Memory B cell (primary cell): Measurements from ENCODE around the gene RPH3AL.

Experiments used
- ATAC-seq: fragments of 150-1000 bp; cut with Tn5 transposase; 2 replicates; pipeline ENCODE4 v1.10.0; 2021; ENCODE audit warnings: low read depth, mild to moderate bottlenecking, moderate library complexity
- DNase-seq, 2 donors: peaks; one replicate each; pipeline ENCODE4 v3.0.0; 2022; ENCODE audit warnings: low spot score in 2 of 2
- H3K27ac Mint-ChIP-seq: one replicate; pipeline ENCODE4 v1.8.0; 2022; ENCODE audit warnings: mild to moderate bottlenecking, moderate library complexity, mixed read lengths
- H3K27me3 Mint-ChIP-seq: one replicate; pipeline ENCODE4 v1.8.0; 2022; ENCODE audit warnings: mixed read lengths
- H3K36me3 Mint-ChIP-seq: one replicate; pipeline ENCODE4 v1.8.0; 2022; ENCODE audit warnings: mild to moderate bottlenecking, mixed read lengths
- H3K4me1 Mint-ChIP-seq: one replicate; pipeline ENCODE4 v1.8.0; 2022; ENCODE audit warnings: mixed read lengths
- H3K4me3 Mint-ChIP-seq: one replicate; pipeline ENCODE4 v1.8.0; 2022; ENCODE audit warnings: mild to moderate bottlenecking, moderate library complexity, mixed read lengths
- H3K9me3 Mint-ChIP-seq: one replicate; pipeline ENCODE4 v1.8.0; 2022; ENCODE audit warnings: mixed read lengths

RPH3AL gene

DNA sequence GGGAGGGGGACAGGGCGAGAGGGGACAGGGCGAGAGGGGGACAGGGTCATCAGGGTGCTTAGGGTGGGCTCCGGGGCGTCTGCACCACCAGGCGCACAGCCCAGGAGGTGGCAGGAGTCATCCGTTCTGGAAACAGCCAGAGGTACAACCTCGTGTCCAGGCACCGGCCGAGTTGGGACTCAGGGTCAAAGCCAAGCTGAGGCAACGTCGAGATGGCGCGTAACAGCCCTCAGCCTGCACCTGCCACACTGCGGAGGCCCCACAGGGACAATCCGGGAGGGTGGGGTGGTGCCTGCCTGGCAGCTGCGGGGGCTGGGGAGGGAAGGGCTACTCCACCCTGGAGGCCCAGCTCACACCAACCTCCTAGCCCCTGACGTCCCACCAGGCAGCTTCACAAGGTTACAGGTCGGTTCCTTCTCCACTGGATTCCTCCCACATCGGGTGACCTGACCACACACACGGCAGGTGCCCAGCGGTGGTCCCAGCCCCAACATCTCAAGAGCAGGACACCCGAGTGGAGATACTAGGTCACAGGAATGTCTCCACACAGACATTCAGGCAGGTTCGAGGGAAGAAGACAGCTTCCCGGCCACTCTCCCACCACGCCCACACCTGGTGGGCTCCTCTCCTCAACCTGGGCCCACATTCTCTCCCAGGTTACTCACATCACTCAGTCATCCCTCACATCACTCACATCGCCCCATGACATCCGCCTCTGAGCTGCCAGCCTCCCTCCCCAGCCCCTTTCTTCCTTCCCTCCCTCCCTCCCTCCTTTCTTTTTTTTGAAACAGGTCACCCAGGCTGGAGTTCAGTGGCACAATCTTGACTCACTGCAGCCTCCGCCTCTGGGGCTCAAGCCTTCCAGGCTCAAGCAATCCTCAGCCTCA, 47.3 kb downstream of the RPH3AL start:
- H3K4me1 Mint-ChIP-seq, result peaks cover 5% of the 10 kb centered on the region
- no peak overlapping the region for H3K4me3 Mint-ChIP-seq
- no peaks in the 10 kb centered on the region for H3K9me3 Mint-ChIP-seq
- H3K36me3 Mint-ChIP-seq, result peaks cover 1% of the 10 kb centered on the region
- H3K27ac Mint-ChIP-seq, result no peak overlapping the region
- no peaks in the 10 kb centered on the region for H3K27me3 Mint-ChIP-seq
- ATAC-seq, result no peak
- DNase-seq, result no peak

DNA sequence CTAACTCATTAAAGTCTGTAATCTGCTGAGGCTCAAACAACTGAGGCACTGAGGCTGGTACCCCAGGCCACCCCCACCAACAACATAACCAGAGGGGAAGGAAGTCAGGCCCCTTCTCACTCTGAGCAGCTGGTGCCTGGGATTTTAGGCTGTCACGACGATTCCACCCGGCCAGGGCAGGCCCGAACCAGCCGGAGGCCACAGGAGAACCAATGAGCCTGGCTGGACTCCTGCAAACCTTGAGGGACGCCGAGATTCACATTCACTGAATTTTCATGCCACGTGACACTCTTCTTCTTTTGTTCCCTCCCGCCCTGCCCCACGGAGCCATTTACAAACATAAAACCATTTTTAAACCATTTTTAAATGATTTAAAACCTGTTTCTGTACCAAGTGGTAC, 48.1 kb downstream of the RPH3AL start:
- peaks cover 1% of the 10 kb centered on the region for H3K36me3 Mint-ChIP-seq
- H3K4me3 Mint-ChIP-seq, result no peak overlapping the region
- H3K27ac Mint-ChIP-seq, result no peak overlapping the region
- DNase-seq (no peak), ATAC-seq (no peak)
- H3K27me3 Mint-ChIP-seq, result no peaks in the 10 kb centered on the region
- peaks cover 5% of the 10 kb centered on the region for H3K4me1 Mint-ChIP-seq
- no peaks in the 10 kb centered on the region for H3K9me3 Mint-ChIP-seq

DNA sequence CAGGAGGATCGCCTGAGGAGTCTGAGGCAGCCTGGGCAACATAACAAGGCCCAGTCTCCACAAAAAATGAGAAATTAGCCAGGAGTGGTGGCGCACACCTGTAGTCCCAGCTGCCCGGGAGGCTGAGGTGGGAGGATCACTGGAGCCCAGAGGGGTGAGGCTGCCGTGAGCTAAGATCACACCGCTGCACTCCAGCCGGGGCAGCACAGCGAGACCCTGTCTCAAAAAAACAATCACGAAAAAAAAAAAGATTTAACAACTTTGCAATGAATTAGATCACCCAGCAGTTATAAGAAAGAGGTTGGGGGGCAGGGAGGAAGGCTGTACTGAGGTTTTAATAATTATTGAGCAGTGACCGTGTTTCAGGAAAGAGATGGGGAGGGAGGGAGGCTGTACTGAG, 49.4 kb downstream of the RPH3AL start:
- Mint-ChIP-seq H3K9me3 (no peaks in the 10 kb centered on the region), H3K27me3 (no peaks in the 10 kb centered on the region), H3K27ac (no peak overlapping the region), H3K4me3 (no peak overlapping the region), H3K36me3 (peaks cover 1% of the 10 kb centered on the region), H3K4me1 (peaks cover 5% of the 10 kb centered on the region)
- ATAC-seq, result no peak
- DNase-seq, result no peak

DNA sequence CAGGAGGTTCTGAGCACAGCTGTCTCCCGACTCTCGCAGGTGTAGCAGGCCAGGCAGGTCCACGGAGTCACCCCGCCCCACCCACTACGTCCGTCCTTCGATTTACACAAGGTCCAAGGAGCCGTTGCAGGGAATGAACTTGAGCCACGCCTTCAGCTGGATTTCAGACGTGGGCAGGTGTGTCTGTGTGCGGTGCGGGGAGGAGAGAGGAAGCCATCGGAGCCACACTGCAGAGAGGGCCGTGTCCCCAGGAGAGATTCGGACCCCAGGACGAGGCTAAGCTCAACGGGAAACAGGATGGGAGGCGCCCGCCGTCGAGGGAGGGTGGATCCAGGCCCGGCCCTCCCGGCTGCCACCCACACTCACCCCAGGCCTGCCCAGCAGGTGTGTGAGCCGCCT, 50.3 kb downstream of the RPH3AL start:
- H3K4me1 Mint-ChIP-seq, result peaks cover under 1% of the 10 kb centered on the region
- H3K4me3 Mint-ChIP-seq, result no peak overlapping the region
- H3K9me3 Mint-ChIP-seq, result no peaks in the 10 kb centered on the region
- no peak for DNase-seq
- no peaks in the 10 kb centered on the region for H3K27me3 Mint-ChIP-seq
- H3K27ac Mint-ChIP-seq, result no peak overlapping the region
- peaks cover 1% of the 10 kb centered on the region for H3K36me3 Mint-ChIP-seq
- no peak for ATAC-seq

DNA sequence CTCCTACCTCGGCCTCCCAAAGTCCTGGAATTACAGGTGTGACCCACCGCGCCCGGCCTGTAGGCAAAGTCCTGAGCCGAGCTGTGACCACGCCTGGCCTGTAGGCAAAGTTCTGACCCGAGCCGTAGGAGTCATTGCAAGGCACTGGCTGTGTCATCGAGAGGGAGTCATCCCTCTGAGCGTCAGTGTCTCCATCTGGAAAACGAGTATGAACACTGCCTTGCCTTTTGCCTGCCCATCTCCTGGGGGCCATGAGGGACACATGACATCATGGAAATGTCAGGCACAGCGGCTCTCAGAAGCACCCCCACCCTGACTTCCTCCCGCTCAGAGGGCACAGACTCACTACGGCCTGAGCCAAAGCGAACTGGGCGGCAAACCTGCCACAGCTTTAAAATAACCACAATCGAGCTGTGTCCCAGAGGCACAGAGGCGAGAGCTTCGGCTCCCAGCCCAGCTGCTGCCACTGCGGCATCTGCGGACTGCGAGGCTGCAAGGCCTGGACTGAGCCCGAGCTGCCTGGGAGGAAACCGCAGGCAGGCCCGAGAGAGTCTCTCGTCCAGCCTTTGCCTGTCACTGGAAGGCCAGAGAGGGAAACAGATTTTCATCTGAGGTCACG, 50.8 kb downstream of the RPH3AL start:
- Mint-ChIP-seq H3K36me3 (peaks cover 1% of the 10 kb centered on the region), H3K27me3 (no peaks in the 10 kb centered on the region), H3K4me1 (no peaks in the 10 kb centered on the region), H3K9me3 (no peaks in the 10 kb centered on the region), H3K27ac (no peak overlapping the region), H3K4me3 (no peak overlapping the region)
- DNase-seq (no peak), ATAC-seq (no peak)

DNA sequence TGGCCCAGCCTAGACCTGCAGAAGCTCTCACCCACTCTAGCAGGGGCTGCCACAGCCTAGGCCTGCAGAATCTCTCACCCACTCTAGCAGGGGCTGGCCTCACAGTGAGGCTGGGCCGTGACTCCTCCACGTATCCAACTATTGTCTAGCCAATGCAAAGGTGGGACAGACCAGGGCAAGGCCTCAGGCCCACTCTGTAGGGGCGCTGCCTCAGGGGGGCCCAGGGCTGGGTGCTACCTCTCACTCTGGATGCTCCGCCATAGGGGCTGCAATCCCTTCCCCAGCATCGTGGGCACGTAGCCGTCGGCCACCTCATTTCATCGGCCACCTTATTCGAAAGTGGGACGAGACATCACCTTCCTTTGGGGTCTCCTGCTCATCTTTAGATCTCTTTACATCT, 51.7 kb downstream of the RPH3AL start:
- Mint-ChIP-seq H3K4me3 (no peak overlapping the region), H3K36me3 (peaks cover 2% of the 10 kb centered on the region), H3K4me1 (no peaks in the 10 kb centered on the region), H3K27ac (no peak overlapping the region), H3K27me3 (no peaks in the 10 kb centered on the region), H3K9me3 (no peaks in the 10 kb centered on the region)
- DNase-seq (no peak), ATAC-seq (no peak)

DNA sequence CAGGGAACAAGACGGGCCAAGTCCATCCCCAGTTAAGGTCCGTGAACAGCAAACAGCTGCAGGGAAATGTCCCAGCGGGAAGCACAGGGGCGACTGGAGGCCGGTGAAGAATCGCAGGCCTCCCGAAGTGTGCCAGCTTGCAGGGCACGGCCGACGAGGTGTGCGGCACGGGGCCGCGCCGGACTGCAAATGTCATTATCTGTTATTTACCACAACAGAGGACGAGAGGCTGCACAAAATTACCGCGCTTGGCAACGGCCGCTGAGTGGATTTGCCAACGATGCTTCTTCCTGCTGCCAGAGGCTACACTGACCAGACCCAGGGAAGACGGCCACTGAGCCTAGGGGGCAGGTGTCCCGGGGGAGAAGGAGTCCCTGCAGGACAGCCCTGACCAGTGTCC, 53.1 kb downstream of the RPH3AL start:
- Mint-ChIP-seq H3K4me1 (no peaks in the 10 kb centered on the region), H3K36me3 (peaks cover 8% of the 10 kb centered on the region), H3K9me3 (no peaks in the 10 kb centered on the region), H3K27me3 (peaks cover 10% of the 10 kb centered on the region), H3K4me3 (no peak overlapping the region), H3K27ac (no peak overlapping the region)
- ATAC-seq (no peak), DNase-seq (no peak)

DNA sequence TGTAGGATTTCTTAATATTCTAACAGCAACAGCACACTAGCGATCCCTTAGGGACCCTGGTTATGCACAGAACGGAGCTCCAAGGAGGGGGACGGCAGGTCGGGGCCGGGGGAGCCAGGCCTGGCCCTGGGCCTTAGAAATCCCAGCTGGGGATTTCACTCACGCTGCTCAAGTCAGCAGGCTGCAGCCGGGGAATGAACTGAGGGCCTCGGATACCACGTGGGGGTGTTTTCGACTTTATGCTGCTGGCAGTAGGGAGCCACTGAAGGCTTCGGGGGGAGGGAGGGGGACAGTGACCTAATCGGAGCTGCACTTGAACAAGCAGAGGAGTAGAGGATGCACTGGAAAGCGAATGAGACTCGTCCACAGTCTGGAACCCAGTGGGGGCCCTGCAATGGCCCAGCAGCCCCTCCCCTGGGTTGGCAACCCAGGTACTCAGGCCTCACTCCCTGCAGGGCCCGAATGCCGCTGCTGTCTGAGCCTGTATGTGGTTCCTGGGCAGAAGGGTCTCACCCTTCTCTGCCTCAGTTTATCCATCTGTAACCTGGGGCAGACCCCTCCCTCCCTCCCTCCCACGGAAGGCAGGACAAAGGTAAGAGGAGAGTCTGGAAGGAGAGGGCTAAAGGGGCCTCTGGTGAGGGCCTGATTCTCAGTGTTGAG, 53.7 kb downstream of the RPH3AL start:
- Mint-ChIP-seq H3K36me3 (peaks cover 12% of the 10 kb centered on the region), H3K27ac (no peak overlapping the region), H3K4me3 (no peak overlapping the region), H3K4me1 (no peaks in the 10 kb centered on the region), H3K27me3 (peaks cover 14% of the 10 kb centered on the region), H3K9me3 (no peaks in the 10 kb centered on the region)
- ATAC-seq, result no peak
- no peak for DNase-seq

DNA sequence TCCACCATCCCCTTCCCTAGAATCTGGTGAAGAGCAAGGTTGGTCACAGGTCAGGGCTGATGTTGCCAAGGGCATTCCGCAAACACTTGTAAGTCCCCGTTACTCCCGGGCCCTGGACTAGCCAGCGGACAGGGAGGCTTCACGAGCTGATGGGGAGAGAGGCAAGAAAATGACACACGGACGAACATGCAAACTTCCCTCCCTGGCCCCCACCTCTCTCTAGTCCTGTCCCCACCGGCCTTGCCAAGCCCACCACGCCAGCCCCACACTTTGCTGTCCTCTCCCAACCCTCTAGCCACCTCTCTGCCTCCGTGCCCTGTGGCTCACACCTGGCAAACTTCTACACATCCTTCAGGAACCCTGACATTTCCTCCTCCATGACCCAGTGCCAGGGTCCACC, 54.8 kb downstream of the RPH3AL start:
- Mint-ChIP-seq H3K9me3 (no peaks in the 10 kb centered on the region), H3K4me3 (no peak overlapping the region), H3K27me3 (peaks cover 19% of the 10 kb centered on the region), H3K4me1 (peaks cover 2% of the 10 kb centered on the region), H3K27ac (no peak overlapping the region), H3K36me3 (peaks cover 13% of the 10 kb centered on the region)
- no peak for DNase-seq
- ATAC-seq, result no peak

DNA sequence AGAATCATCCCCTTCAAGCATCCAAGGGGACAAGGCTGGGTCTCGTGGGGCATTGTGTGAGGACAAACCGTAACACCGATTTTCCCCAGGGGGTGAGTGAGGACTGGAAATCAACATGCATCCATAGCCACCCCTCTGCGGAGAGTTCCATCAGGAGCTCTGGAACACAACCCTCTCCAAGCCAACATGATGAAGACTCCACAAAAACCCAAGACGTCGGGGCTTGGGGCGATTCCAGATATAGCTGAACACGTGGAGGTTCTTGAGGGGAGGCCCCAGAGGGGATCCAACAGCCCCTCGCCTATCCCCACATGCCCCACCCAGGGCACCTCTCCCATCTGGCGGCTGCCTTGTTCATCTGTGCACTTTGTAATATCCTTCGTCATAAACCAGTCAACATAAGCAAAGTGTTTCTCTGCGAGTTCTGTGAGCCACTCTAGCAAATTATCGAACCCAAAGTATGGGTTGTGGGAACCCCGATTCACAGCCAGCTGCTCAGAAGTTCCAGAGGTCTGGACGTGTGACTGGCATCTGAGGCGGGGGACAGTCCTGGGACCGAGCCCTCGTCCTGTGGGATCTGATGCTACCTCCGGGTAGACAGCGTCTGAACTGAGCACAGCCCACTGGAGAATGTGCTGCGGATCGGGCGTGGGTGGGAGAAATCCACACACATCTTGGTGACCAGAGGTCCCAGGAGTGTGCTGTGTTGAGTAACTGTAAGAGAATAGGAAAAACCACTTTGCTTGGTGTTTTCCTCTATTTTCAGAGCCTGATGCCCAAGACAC, 55.5 kb downstream of the RPH3AL start:
- Mint-ChIP-seq H3K27me3 (peaks cover 19% of the 10 kb centered on the region), H3K27ac (no peak overlapping the region), H3K9me3 (no peaks in the 10 kb centered on the region), H3K4me3 (no peak overlapping the region), H3K36me3 (peaks cover 12% of the 10 kb centered on the region), H3K4me1 (peaks cover 2% of the 10 kb centered on the region)
- no peak for ATAC-seq
- no peak for DNase-seq

DNA sequence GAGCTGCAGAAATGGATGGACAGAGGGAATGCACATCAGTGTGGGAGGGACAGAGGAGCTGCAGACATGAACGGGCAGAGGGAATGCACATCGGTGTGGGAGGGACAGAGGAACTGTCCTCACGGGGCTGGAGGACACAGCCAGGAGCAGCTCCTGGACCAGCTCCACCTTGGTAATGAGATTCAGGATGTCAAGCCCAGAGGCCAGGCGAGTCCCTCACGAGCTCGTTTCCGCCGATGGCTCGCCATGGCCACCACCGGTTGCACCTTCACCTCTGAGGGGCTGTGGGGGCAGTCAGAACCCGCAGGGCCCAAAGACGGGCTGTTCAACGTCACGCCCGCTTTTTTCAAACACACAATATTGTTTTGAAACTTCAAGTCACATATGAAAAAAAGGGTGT, 56.2 kb downstream of the RPH3AL start:
- no peak overlapping the region for H3K4me3 Mint-ChIP-seq
- H3K4me1 Mint-ChIP-seq, result peaks cover 2% of the 10 kb centered on the region
- no peak overlapping the region for H3K27ac Mint-ChIP-seq
- peaks cover 12% of the 10 kb centered on the region for H3K36me3 Mint-ChIP-seq
- no peak for ATAC-seq
- H3K27me3 Mint-ChIP-seq, result peaks cover 19% of the 10 kb centered on the region
- H3K9me3 Mint-ChIP-seq, result no peaks in the 10 kb centered on the region
- no peak for DNase-seq

DNA sequence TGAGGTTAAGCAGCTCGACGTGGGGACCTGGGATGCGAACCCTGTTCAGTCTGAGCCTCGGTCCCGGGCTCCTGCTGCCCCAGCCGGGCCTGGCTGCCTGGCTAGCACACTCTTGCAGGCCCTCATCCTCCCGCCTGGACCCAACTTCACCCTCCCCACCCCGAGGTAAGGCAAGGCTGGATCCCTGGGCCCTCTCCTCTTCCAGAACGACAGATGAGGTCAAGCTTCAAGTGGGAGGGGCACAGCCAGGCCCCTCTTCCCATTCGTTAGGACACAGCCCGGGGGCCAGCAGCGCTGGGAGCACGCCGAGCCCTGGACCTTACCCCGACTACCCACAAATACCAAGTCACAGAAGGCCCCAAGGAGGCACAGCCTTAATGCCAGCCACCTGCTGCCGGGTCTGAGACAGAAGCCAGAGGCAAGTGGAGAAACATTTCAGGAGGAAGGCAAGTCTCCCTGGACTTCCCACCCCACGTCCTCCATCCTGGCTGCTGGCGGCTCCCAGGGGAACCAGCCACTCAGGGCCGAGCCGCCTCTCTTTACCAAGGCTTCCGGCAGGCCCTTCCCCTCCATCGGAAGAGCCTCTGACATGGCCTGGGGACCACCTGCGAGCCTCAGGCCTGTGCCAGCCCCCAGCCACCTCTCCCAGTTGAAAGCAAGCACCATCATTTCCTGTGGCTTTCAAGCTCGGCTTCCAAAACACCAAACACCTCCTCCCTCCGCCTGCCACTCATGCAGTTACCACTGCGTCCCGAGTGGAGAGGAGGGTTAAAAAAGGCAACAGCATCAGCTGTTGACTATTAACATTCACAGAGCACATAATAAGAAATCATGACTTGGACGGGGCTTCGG, 59.9 kb downstream of the RPH3AL start:
- Mint-ChIP-seq H3K4me1 (peaks cover 7% of the 10 kb centered on the region), H3K36me3 (peaks cover 15% of the 10 kb centered on the region), H3K27me3 (peaks cover 19% of the 10 kb centered on the region), H3K27ac (no peak overlapping the region), H3K9me3 (no peaks in the 10 kb centered on the region), H3K4me3 (no peak overlapping the region)
- no peak for DNase-seq
- ATAC-seq, result no peak

DNA sequence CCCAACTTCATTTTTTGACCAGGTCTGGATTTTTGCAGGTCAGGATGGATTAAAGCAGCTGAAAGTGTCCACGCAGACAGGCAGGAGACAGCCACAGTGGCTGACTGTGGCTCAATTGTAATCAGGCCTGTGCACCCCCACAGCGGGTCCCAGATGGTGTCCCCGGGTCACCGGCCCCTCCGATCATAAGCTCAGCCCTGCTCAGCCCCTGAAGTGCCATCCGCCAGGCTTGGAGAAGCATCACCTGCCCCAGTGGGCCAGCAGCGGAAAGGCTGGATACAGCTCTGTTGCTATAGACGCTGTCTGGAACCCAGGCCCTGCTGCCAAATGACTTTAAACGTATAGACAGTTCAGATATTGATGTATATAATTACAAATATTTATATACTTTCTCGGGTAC, 60.6 kb downstream of the RPH3AL start:
- peaks cover 19% of the 10 kb centered on the region for H3K27me3 Mint-ChIP-seq
- H3K27ac Mint-ChIP-seq, result no peak overlapping the region

More for the DNA sequence above, 60.6 kb downstream of the RPH3AL start:
- Mint-ChIP-seq H3K4me3 (no peak overlapping the region), H3K4me1 (peaks cover 7% of the 10 kb centered on the region), H3K36me3 (peaks cover 15% of the 10 kb centered on the region), H3K9me3 (no peaks in the 10 kb centered on the region)
- DNase-seq (no peak), ATAC-seq (no peak)
